DLD1 (cell line): ENCODE results near the gene CSRNP2.
"Not testable (repeated sequence)": the region's sequence is repeated elsewhere in the genome, so short reads cannot be mapped to it uniquely, and the experiment has no call there.

Source experiments
- in situ Hi-C: cut with HindIII; loops from 2 replicates; pipeline ENCODE4 v1.10.0; 2017; ENCODE audit warnings: low sequenced_read_pairs

Gene CSRNP2

DNA sequence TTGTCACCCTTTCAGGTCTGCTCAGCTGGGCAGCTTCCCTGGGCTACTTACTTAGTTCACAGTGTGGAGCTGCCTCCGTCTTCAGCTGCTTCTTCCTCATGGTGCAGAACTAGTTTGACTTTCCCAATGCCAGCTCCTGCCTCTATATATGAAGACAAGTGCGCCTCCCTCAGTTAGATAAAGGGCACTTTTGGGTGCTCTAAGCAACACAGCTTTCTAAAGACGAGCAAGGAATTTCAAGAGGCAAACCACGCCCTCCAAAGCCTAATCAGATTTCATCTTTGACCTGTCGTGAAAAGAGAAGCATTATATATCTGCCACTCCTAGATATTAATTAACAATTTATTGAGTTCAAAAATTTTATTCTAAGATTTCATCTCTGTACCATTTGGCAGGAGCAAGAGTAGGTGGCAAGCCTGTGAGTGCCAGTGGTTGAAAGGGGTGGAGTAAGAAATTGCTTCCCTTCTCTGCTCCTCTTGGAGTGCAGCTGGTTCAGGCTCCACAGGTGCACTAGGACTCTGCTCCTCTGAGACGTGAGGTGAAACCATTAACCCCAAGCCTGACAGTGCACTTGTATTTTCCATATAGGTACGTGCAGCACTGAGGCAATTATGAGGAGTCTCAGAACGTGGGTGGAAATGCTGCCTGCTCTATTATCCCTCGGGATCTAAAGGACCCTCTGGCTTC is 55.1 kb downstream of the CSRNP2 start:
- in situ Hi-C loops: no loop called here

- in situ Hi-C loops: no loop called here
Measured at GRCh38 chr12:51027342-51027835, 56.0 kb downstream of the CSRNP2 start.

GRCh38 chr12:51025836-51026638 is 57.4 kb downstream of the CSRNP2 start, which contains the start of gene SLC11A2:
Gene SLC11A2, minus strand, starts transcription at chr12:51026384. Its CDS starts 15,656 bp downstream, at chr12:51010728.
- in situ Hi-C loops: no loop called here

GRCh38 chr12:51025338-51025835 is 58.0 kb downstream of the CSRNP2 start:
- in situ Hi-C loops: no loop called here

- in situ Hi-C loops: no loop called here
Measured at GRCh38 chr12:51023625-51024382, 59.6 kb downstream of the CSRNP2 start.

GRCh38 chr12:51021694-51022093 is 61.7 kb downstream of the CSRNP2 start:
- in situ Hi-C loops: no loop called here

GRCh38 chr12:51020448-51021182 is 62.8 kb downstream of the CSRNP2 start:
- in situ Hi-C loops: no loop called here

DNA sequence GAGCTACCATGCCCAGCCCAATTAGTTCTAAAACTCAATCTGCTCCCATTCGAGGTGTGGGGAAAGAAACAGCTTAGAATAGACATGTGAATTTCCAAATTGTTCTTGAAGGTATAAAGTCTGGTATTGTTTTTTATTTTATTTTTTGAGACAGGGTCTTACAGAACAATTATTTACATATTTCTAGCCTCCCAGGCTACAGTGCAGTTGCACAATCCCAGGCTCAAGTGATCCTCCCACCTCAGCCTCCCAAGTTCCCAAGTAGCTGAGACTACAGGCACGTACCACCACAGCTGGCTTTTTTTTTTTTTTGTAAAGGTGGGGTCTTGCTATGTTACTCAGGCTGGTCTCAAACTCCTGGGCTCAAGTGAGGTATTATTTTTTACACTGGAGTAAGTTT is 63.5 kb downstream of the CSRNP2 start:
- in situ Hi-C loops: no loop called here

DNA sequence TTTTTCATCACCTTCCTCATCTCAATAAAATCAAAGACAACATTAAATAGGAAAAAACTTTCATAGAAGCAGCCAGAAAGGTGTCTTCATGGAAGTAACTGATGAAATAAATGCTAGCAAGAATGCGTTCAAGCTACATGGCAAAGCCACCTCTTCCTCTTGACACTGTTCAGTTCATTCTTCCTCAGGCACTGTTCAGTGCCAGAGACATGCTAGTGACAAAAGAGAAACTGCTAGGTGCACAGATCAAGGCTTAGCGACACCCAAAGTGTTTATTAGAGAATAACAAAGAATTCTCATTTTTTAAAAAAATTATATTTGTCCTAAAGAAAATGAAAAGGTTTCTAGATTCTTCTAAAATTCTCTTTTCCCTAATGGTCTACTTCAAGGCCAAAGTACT is 64.4 kb downstream of the CSRNP2 start:
- in situ Hi-C loops: no loop called here

GRCh38 chr12:51017452-51017851 is 65.9 kb downstream of the CSRNP2 start:
- in situ Hi-C loops: no loop called here

- in situ Hi-C loops: not testable (repeated sequence)
Measured at GRCh38 chr12:51014467-51014866, 68.9 kb downstream of the CSRNP2 start.

- in situ Hi-C loops: no loop called here
Measured at GRCh38 chr12:51013441-51013840, 70.0 kb downstream of the CSRNP2 start.

- in situ Hi-C loops: no loop called here
Measured at GRCh38 chr12:51012570-51013236, 70.7 kb downstream of the CSRNP2 start.

GRCh38 chr12:51011955-51012354 is 71.4 kb downstream of the CSRNP2 start:
- in situ Hi-C loops: no loop called here
